ENCODE results near the gene STUM.

The STUM gene

DNA sequence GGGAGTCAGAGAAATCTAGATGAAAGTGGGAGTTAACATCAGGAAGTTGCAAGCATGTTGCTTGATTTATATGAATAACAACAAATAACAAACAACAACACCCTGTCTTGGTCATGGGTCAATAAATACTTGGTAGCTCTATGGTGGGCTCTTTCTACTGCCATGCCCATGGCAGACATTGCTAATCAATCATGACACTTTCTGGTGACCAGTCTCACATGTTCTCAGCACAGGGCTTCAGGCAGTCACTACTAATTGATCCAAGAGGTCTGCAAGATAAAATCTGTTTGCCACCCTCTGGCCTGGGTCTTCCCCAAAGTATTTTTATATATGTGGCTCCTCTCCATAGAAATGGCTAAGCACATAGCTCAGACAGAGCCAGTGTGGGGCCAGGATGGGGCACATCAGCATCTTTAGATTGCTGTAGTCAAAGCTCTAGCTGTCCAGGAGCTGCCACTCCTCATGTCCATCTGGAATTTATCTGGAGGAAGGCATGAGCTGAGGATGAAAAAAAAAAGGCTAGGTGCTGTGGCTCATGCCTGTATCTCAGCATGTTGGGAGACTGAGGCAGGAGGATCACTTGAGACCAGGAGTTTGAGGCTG lies 51.2 kb downstream of the STUM start:
- H3K9ac ChIP-seq (ENCODE audit: low read length), result no peak overlapping the region
- no peak overlapping the region for H3K4me2 ChIP-seq (ENCODE audit: low read depth, low read length, poor library complexity, severe bottlenecking)
- no peak overlapping the region for H3K27ac ChIP-seq (ENCODE audit: low read depth, low read length)
- no peaks in the 10 kb centered on the region for H3K36me3 ChIP-seq (ENCODE audit: low read length)
- H3K9me2 ChIP-seq (replicated peaks; ENCODE audit: insufficient read depth, low read length), result no peaks in the 10 kb centered on the region
- no peak overlapping the region for H3K4me3 ChIP-seq (ENCODE audit: insufficient read depth, low read length, poor library complexity, severe bottlenecking)
- H3K9me3 ChIP-seq (ENCODE audit: insufficient read depth, low read length), result no peaks in the 10 kb centered on the region
- H3F3A ChIP-seq (ENCODE audit: insufficient read depth), result no peaks in the 10 kb centered on the region
- H4K20me1 ChIP-seq (ENCODE audit: low read depth, low read length), result no peaks in the 10 kb centered on the region
- no peak overlapping the region for H2AFZ ChIP-seq (ENCODE audit: low read depth, low read length, severe bottlenecking)
- H3K79me2 ChIP-seq (ENCODE audit: insufficient read depth, low read length), result no peaks in the 10 kb centered on the region
- TF ChIP-seq, protein P1, sequence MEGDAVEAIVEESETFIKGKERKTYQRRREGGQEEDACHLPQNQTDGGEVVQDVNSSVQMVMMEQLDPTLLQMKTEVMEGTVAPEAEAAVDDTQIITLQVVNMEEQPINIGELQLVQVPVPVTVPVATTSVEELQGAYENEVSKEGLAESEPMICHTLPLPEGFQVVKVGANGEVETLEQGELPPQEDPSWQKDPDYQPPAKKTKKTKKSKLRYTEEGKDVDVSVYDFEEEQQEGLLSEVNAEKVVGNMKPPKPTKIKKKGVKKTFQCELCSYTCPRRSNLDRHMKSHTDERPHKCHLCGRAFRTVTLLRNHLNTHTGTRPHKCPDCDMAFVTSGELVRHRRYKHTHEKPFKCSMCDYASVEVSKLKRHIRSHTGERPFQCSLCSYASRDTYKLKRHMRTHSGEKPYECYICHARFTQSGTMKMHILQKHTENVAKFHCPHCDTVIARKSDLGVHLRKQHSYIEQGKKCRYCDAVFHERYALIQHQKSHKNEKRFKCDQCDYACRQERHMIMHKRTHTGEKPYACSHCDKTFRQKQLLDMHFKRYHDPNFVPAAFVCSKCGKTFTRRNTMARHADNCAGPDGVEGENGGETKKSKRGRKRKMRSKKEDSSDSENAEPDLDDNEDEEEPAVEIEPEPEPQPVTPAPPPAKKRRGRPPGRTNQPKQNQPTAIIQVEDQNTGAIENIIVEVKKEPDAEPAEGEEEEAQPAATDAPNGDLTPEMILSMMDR (IDR thresholded peaks at IDR 0.05; ENCODE audit: insufficient read depth, low read length, poor library complexity, severe bottlenecking), result no peak
- no peak for TF ChIP-seq EZH2phosphoT487 (conservative IDR thresholded peaks at IDR 0.05; ENCODE audit: low read length)
- H3K27me3 ChIP-seq (ENCODE audit: low read length), result no peaks in the 10 kb centered on the region

DNA sequence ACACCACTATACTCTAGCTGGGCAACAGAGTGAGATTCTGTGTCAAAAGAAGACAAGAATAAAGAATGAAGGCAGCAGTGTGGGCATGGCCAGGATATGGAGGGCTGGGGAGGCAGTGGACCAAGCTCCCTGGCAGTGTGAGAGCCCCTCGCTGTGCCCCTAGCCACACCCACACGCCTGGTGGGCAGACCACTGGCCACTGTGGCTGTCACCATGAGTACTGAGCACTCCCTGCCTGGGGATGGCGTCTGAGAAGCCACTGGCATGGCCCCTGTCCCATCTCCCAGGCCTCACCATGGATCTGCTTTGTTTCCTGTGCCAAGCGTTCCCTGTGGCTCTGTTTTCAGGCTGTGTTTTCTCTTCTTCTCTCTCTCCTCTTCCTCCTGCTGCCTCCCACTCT lies 51.7 kb downstream of the STUM start:
- H3K9me2 ChIP-seq (replicated peaks; ENCODE audit: insufficient read depth, low read length), result no peaks in the 10 kb centered on the region
- no peak overlapping the region for H3K27ac ChIP-seq (ENCODE audit: low read depth, low read length)
- no peaks in the 10 kb centered on the region for H3K9me3 ChIP-seq (ENCODE audit: insufficient read depth, low read length)
- H3K4me2 ChIP-seq (ENCODE audit: low read depth, low read length, poor library complexity, severe bottlenecking), result no peak overlapping the region
- H3K36me3 ChIP-seq (ENCODE audit: low read length), result no peaks in the 10 kb centered on the region
- H3K27me3 ChIP-seq (ENCODE audit: low read length), result no peaks in the 10 kb centered on the region
- no peak overlapping the region for H3K4me3 ChIP-seq (ENCODE audit: insufficient read depth, low read length, poor library complexity, severe bottlenecking)
- TF ChIP-seq, protein P1 (IDR thresholded peaks at IDR 0.05; ENCODE audit: insufficient read depth, low read length, poor library complexity, severe bottlenecking), result no peak
- TF ChIP-seq EZH2phosphoT487 (conservative IDR thresholded peaks at IDR 0.05; ENCODE audit: low read length), result no peak
- H3K9ac ChIP-seq (ENCODE audit: low read length), result no peak overlapping the region
- no peaks in the 10 kb centered on the region for H3K79me2 ChIP-seq (ENCODE audit: insufficient read depth, low read length)
- no peaks in the 10 kb centered on the region for H3F3A ChIP-seq (ENCODE audit: insufficient read depth)
- no peaks in the 10 kb centered on the region for H4K20me1 ChIP-seq (ENCODE audit: low read depth, low read length)
- no peak overlapping the region for H2AFZ ChIP-seq (ENCODE audit: low read depth, low read length, severe bottlenecking)

DNA sequence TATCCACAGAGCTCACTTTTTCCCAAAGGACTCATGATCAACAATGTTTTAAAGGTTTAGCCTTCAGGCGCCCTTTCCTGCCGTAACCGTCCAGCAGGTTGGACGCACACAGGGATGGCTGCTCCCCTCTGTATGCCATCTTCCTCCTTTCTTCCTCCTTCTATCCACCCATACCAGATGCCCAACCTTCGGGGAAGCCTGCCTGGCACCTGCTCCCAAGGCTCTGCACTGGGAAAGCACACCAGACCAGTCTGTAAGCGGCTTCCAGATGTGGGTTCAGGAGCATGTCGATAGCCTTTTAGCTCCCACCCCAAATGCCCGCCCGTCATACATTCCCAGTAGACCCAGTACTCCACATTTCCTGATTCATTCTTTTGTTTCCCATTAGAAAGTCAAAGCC lies 52.9 kb downstream of the STUM start:
- Histone ChIP-seq H3K36me3 (ENCODE audit: low read length) (no peaks in the 10 kb centered on the region), H3K27me3 (ENCODE audit: low read length) (no peaks in the 10 kb centered on the region), H3K4me2 (ENCODE audit: low read depth, low read length, poor library complexity, severe bottlenecking) (no peak overlapping the region), H3K79me2 (ENCODE audit: insufficient read depth, low read length) (no peaks in the 10 kb centered on the region), H2AFZ (ENCODE audit: low read depth, low read length, severe bottlenecking) (no peak overlapping the region), H3F3A (ENCODE audit: insufficient read depth) (no peaks in the 10 kb centered on the region), H3K4me3 (ENCODE audit: insufficient read depth, low read length, poor library complexity, severe bottlenecking) (no peak overlapping the region), H3K9me3 (ENCODE audit: insufficient read depth, low read length) (no peaks in the 10 kb centered on the region), H3K9ac (ENCODE audit: low read length) (no peak overlapping the region), H3K9me2 (replicated peaks; ENCODE audit: insufficient read depth, low read length) (no peaks in the 10 kb centered on the region), H4K20me1 (ENCODE audit: low read depth, low read length) (no peaks in the 10 kb centered on the region), H3K27ac (ENCODE audit: low read depth, low read length) (no peak overlapping the region)
- no peak for TF ChIP-seq EZH2phosphoT487 (conservative IDR thresholded peaks at IDR 0.05; ENCODE audit: low read length)
- TF ChIP-seq, protein P1 (IDR thresholded peaks at IDR 0.05; ENCODE audit: insufficient read depth, low read length, poor library complexity, severe bottlenecking), result no peak

Measured in SU-DHL-6 (cell line).